Skin epidermis (tissue), 12 donors: ENCODE results near the gene RPL10.

ENCODE experiments used
- H3K27ac ChIP-seq, 21 experiments: fragments of 200-600 bp; sonication (generic) in 11 of 21; one replicate each; pipeline ENCODE4 v1.5.0; 2020; ENCODE audit warnings: mild to moderate bottlenecking in 3 of 21, inconsistent platforms in 2 of 21, moderate library complexity in 2 of 21
- H3K4me3 ChIP-seq, 7 experiments: fragments of 200-600 bp; sonication (generic) in 2 of 7; one replicate each; pipeline ENCODE4 v1.5.0; 2020; ENCODE audit warnings: inconsistent platforms in 2 of 7, mild to moderate bottlenecking in 2 of 7, moderate library complexity in 1 of 7

Gene RPL10

DNA sequence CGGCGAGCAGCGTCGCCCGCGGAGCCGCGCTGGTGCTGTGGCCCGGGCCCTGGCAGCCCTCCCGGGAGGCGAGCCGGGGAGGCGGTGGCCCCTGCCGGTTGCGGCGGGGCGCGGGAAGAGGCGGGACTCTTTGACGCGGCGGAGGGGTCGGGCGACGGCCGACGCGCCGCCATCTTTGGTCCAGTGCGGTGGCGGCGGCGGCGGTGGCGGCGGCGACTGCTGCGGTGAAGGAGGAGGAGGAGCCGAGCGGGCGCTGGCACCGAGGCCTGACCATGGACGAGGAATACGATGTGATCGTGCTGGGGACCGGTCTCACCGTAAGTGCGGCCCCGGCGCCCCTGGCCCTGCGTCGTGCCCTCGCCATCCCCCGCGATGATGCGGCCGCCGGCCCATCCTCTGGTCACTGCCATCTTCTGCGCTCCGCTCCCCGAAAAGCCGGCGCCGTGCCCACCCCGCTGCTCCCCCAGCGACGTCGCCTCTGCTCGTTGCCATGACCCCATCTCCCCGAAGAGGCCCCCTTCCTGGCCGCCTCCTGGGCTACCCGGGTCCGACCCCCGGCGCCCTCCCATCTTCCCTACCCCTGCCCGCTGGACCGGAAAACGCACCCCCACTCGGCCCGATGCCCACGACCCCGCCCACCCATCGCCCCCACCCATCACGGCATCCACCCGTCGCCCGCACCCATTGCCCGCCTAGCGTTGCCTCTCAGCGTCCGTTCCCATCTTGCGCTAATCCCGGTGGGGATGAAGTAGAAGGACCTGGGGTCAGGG is 39.0 kb downstream of the RPL10 start, which contains the start of gene GDI1:
Gene GDI1, plus strand, starts transcription at position 172 of the 770 bp plus-strand sequence. Its CDS starts 101 bp downstream, at position 273.
- Histone ChIP-seq H3K4me3 (peak within 1 kb of the TSS; percentile 56 to 80 (median 66)), H3K27ac (peak within 1 kb of the TSS; percentile 75 to 100 (median 93))

DNA sequence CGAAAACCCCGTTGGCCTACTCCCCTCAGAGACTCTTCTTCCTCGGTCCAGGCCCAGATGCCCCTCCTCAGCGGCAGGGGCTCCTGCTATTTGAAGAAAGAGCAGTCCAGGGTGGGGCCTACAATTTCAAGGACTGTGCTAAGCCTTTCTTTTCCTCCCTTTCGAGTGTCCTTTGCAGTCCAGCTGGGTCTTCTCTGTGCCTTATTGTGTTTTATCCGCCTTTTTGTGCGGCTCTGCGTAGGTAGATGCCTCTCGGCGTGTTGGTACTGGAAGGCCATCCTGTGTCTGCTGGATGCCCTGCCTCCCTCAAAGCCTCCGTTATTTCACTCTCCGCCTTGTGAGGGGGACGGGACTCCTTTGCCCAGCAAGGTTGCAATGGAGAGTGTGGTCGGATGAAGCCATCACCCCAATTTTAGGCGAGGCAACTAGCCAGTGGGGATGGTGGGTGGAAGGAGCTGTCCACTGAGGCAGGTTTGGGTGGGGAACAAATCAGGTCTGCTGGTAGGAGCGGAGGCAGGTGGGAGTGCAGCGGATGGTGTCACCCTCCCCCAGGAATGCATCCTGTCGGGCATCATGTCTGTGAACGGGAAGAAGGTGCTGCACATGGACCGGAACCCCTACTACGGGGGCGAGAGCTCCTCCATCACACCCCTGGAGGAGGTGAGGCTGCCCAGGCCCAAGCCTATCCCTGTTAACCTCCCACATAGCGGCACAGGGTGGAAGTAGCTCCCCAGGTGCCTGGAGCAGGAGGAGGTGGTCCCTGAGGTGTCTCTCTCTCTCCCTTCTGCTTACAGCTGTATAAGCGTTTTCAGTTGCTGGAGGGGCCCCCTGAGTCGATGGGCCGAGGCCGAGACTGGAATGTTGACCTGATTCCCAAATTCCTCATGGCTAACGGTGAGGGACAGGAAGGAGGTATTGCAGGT is 40.1 kb downstream of the RPL10 start:
- Histone ChIP-seq H3K27ac (peak overlapping the region in 16 of 21 experiments; percentile 75 to 98 (median 93)), H3K4me3 (peak overlapping the region; percentile 56 to 80 (median 66))

DNA sequence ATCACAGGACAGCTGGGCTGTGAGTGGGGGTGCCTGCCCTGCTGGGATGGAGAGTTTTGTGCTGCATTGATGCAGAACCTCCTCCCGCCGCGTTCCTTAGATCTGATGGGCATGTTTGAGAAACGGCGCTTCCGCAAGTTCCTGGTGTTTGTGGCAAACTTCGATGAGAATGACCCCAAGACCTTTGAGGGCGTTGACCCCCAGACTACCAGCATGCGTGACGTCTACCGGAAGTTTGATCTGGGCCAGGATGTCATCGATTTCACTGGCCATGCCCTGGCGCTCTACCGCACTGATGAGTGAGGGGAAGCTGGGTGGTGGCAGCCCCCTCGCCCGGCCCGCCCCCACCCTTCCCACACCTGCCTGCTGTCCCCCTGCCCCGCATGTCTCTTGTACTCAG is 41.7 kb downstream of the RPL10 start:
- H3K4me3 ChIP-seq: no peak overlapping the region
- no peak overlapping the region for H3K27ac ChIP-seq

DNA sequence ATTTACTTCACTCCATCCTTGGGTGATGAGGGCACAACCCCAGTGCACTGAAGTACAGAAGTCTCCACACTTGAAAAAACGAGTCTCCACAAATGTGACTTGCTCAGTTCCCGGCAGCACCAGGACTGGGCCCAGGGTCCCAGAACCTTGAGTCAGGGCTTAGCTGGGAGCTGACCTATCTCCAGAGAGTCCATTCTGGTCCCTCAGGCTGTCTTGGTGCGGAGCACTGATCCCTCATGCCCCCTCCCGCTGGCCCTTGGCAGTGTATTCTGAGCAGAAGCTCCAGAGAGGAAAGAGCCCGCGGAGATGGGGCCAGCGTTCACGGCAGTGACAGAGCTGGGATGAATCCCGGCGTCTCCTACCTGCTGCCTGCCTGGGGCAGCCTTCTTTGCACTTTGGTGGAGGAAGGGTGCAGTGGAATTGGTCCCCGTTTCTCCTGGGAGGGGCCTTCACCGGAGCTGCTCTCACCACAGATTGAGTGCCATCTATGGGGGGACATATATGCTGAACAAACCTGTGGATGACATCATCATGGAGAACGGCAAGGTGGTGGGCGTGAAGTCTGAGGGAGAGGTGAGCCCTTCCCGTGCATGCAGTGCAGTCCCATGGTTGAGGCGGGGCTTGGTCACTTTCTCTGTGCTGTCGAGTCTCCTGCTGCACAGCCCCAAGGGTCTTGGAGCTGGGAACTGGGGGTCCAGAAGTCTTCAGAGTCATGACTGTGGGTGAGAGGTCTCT is 42.6 kb downstream of the RPL10 start:
- H3K27ac ChIP-seq: no peak overlapping the region
- H3K4me3 ChIP-seq: no peak overlapping the region

DNA sequence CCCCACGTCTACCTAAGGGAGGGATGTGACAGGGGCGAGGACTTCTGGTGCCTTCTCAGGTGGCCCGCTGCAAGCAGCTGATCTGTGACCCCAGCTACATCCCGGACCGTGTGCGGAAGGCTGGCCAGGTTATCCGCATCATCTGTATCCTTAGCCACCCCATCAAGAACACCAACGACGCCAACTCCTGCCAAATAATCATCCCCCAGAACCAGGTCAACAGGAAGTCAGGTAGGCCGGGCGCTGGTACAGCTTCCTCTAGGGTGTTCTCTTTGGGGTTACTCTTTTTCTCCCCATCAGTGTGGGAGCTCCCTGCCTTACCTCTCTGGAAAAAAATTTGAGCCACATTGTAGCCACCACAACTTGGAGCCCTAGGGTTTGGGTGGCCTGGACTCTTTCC is 43.4 kb downstream of the RPL10 start:
- H3K4me3 ChIP-seq: no peak overlapping the region
- peak overlapping the region in 1 of 21 experiments; percentile 11 for H3K27ac ChIP-seq

DNA sequence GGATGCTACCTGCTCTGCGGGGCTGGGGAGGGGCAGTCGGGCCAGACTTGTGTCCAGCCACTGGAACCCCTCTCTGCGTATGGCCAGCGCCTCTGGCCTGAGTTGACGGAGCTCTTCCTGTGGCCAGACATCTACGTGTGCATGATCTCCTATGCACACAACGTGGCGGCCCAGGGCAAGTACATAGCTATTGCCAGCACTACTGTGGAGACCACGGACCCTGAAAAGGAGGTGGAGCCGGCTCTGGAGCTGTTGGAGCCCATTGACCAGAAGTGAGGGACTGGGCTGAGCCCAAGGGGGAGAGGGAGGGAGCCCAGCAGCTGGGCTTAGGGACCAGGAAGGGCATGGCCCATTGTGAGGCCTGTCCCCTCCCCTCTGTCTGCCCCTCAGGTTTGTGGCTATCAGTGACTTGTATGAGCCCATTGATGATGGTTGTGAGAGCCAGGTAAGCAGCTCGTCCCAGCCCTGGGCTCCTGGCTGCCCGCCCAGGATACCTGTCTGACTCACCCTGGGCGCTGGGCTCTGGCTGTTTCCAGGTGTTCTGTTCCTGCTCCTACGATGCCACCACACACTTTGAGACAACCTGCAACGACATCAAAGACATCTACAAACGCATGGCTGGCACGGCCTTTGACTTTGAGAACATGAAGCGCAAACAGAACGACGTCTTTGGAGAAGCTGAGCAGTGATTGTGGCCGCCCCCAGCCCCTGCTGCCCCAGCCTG is 44.0 kb downstream of the RPL10 start:
- Histone ChIP-seq H3K4me3 (no peak overlapping the region), H3K27ac (peak overlapping the region in 2 of 21 experiments; percentile 11 to 29)

DNA sequence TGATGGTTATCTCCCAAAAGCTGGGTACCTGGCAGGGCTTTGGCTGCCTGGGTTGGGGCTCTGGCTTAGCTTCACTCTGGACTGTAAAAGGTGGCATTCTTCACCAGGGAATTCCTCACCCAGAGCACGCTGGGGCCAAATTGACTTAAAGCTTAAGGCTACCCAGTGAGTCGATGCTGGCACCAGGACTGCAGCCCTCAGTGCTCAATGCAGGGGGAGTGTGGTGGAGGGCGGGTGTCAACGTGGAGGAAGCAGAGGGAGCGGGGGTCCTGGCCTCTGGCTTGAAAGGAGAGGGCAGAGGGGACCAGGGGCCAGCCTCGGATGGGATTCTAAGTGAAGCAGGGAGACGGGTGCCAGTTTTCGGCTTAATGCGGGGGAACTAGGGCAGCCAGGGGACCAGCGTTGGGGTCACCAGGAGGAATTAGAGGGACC is 45.3 kb downstream of the RPL10 start:
- Histone ChIP-seq H3K4me3 (peak overlapping the region in 4 of 7 experiments; percentile 45 to 58 (median 54)), H3K27ac (peak overlapping the region in 19 of 21 experiments; percentile 36 to 84 (median 77))

DNA sequence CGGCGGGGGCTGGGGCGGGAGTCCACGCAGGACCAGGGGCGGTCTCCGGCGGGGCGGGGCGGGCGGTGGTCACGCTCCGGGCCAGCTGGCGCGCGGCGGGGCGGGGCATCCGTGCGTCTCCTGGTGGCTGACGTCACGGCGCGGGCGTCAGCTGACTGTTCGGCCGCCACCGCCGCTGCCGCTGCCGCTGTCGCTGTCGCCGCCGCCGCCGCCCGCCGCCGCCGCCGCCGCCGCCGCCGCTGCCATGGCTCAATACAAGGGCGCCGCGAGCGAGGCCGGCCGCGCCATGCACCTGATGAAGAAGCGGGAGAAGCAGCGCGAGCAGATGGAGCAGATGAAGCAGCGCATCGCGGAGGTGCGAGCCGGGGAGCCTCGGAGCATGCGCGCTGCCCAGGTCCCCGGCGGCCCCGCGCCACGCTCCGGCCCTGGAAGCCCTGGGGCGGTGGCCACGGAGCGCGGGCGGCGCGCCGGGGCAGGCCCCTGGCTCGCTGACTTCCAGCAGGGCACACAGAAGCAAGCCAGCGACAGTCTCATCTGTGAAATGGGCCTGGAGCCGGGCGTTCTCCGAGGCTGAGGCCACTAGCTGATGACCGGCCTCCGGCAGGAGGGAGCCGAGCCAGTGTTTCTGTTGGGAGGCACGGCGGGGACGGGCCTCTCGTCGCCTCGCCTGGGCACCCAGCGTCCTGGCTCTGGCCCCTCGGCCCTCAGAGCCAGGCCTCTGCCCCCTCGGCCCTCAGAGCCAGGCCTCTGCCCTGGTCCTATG is 46.0 kb downstream of the RPL10 start, which contains the start of gene FAM50A:
Gene FAM50A, plus strand, starts transcription at position 150 of the 763 bp plus-strand sequence. Its CDS starts 95 bp downstream, at position 245.
- Histone ChIP-seq H3K27ac (peak within 1 kb of the TSS in 19 of 21 experiments; percentile 58 to 86 (median 78)), H3K4me3 (peak within 1 kb of the TSS; percentile 45 to 59 (median 54))

DNA sequence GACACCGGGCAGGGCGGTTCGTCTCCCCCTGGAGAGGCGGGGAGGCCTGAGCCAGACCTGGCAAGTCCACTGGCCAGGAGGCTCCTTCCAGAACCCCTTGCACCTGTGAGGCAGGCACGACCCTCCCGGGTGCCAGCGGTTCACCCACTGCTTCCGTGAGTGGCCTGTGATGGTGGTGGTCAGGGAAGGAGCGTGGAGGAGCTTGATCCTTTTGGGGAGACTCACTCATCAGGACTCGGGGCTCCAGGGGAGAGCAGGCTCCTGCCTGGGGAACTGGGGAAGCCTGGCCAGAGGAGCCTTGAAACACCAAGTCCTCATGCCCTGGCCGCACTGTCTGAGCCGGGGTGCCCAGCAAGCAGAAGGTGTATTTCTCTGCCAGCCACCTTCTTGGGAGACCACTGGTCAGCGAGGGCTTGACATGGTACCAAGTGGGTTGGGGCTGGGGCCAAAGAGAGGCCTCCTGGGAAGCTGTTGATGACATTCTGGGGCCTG is 46.6 kb downstream of the RPL10 start:
- Histone ChIP-seq H3K27ac (peak overlapping the region in 19 of 21 experiments; percentile 24 to 86 (median 77)), H3K4me3 (peak overlapping the region; percentile 45 to 59 (median 54))

DNA sequence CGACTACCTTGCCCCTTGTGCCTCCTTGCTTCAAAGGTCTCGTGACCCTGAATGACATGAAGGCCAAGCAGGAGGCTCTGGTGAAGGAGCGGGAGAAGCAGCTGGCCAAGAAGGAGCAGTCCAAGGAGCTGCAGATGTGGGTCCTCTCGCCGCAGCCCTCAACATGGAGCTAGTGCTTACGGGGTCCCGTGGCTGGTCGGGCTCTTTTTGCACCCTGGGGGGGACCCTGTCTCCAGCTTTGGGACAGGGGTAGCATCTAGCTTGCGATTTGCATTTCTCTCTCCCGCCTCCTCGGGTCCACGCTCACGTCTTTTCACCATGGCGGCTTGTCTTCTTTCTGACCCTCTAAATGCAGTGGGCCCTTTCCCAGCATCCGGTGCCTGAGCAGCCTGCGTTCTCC is 47.6 kb downstream of the RPL10 start:
- no peak overlapping the region for H3K27ac ChIP-seq
- H3K4me3 ChIP-seq: no peak overlapping the region

DNA sequence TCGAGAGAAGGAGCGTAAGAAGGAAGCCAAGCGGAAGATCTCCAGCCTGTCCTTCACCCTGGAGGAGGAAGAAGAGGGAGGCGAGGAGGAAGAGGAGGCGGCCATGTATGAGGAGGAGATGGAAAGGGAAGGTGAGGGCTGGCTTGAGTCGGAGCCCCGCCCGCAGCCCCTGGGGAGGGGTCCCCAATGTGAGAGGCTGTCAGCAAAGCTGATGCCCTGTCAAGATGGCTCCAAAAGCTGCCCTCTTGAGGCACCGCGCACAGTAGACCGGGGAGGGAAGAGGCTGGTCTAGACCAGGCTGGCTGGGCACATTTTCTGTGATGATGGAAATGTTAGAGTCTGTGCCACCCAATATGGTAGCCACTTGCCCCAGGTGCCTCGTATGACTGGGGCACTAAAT is 48.3 kb downstream of the RPL10 start:
- H3K4me3 ChIP-seq: no peak overlapping the region
- no peak overlapping the region for H3K27ac ChIP-seq

DNA sequence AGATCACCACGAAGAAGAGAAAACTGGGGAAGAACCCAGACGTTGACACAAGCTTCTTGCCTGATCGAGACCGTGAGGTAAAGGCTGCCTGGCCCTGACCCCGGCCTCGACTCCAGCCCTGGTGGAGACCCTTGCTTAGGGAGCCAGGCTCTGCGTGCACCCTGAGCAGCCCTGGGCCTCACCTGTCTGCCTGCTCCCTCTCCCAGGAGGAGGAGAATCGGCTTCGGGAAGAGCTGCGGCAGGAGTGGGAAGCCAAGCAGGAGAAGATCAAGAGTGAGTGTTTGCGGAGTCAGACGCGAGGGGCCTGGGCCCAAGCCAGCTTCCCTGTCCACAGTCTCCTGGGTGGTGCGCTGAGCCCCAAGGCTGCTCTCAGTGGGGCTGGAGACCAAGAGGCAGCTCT is 50.3 kb downstream of the RPL10 start:
- Histone ChIP-seq H3K4me3 (no peak overlapping the region), H3K27ac (no peak overlapping the region)

DNA sequence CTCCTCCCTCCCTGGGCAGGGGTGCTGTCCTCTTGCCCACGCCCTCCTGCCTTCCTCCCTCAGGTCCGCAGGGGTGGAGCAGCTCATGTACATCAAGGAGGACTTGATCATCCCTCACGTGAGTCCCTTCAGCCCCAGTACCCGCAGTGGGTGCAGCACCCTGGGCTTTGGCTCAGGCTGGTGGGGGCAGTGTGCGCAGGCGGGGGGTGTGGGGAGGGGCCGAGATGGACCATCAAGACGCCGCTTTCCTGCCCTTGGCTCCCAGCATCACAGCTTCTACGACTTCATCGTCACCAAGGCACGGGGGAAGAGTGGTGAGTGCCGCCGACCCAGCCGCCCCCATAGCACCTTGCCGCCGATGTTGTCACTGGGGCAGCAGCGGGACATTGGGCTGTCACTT is 51.4 kb downstream of the RPL10 start:
- no peak overlapping the region for H3K27ac ChIP-seq
- no peak overlapping the region for H3K4me3 ChIP-seq

DNA sequence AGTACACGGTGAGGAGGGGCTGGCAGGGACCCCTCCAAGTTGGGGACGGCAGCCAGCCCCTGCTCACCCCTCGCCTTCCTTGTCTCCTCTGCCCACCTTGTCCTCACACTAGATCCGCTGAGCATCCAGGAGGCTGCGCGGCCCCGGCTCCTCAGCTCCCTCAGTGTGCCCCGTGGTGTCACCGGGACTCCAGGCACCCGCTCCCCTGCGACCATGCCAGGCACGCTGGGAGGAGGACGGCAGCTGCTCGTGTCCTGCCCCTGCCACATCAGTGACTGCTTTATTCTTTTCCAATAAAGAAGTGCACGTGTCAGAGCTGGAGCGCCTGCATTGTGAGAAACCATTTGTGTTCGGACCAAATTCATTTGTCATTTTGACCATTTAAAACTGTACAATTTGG is 52.1 kb downstream of the RPL10 start:
- Histone ChIP-seq H3K4me3 (no peak overlapping the region), H3K27ac (no peak overlapping the region)
